Measurements from ENCODE around the gene OCEL1.
A peak's percentile ranks its signal among the peaks of the same experiment; 100 is the strongest.
"Not testable (repeated sequence)": the region's sequence is repeated elsewhere in the genome, so short reads cannot be mapped to it uniquely, and the experiment has no call there.

OCEL1 gene

DNA sequence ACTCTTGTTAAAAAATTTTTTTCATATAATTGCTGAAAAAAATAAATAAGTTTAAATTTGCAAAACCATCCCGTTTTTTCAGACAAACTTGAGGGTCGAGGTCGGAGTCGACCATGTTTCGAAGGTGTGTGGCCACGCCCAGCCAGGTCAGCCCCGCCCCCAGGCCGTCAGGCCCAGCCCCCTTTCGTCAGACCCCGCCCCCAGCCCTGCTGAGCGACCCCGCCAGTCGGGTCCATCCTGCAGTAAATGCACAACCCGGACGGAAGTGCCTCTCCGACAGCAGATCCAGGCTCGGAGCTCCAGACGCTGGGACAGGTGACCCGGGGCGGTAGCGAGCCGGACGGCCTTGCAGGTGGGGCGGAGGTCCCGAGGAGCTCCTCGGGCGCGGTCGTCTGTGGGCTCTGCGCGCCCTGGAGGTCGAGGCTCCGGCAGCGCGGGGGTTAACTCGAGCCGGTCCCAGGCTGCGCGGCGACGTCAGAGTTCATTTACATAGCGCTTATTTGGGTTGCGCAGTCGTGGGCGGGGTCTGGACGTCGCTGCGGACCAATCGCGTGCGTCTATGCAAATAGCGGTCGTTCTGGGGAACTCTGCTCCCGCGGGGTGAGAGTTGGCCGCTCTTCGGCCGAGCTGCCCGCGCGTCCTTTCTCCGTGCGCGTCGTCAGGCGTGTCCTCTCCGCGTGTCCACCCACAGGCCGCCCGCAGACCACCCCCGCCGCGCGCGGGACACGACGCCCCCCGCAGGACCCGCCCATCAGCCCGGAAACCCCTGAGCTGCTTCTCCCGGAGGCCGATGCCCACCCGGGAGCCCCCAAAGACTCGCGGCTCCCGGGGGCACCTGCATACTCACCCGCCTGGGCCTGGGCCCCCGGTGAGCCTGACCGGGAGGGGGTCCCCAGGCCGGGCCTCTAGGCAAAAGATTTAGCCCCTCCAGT, at the start of gene OCEL1:
OCEL1 (plus strand) TSS at position 225 of the 932 bp plus-strand sequence; CDS start at position 247, 22 bp downstream.
- ATAC-seq = peak; percentile 92 to 94

DNA sequence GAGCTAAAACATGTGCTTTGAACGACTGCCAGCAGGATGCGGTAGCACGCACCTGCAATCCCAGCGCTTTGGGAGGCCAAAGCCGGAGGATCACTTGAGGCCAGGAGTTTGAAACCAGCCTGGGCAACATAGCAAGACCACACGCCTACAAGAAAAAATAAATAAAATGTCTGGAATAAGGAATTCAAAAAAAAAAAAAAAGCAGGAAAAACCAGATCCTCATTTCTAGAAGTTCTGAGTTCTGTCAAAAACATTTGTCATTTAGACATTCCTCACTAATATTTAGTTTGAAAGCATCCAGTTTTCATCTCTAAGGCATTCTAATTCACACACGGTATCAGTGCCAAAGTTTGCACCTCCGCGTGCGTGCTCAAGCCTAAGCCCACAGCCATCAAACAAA, 47.7 kb upstream of the OCEL1 start:
- ATAC-seq = no peak

GRCh38 chr19:17180997-17181702, 44.9 kb upstream of the OCEL1 start:
- ATAC-seq = no peak

DNA sequence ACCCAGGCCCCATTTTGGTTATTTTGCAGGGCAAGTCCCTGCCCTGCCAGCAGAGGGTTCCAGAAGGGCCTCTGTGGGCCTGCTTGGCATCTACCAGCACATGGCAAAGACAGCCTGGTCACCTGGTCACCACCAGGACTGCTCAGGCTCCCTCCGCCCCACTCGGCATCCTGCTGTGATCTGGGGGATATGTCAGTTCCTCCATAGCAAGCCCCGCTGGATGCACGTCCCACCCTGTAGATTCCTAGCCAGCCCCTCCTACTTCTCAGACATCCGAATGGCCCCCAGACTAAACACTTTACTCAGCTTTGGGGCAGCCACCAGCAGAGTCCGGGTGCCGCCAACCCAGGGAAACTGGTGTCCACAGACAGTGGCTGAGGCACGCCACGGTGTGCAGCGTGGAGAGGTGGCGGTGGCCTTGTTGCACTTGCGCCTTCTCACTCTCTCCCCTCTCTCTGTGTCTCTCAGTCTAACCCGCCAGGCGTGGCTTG, 42.7 kb upstream of the OCEL1 start:
- peak; percentile 25 to 39 for ATAC-seq

DNA sequence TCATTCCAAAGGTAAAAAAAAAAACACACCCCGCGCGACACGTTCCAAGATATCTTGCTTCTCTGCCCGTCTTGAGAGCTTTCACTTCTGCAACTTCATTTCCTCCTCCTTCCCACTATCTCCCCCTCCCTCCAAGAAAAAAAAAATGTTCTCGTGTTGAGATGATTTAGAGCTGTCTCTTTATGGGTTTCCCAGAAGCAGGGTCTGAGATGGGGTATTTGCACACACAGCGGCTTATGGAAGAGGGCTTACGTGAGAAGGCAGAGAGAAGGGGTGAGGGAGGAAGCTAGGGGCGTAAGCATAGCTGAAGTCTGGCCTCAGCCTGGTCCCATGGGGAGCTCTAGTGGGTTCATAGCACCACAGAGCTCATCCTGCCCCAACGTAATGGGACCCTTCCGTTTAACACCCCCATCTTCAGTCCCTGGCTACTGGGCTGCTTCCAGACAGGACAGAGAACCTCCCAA, 42.1 kb upstream of the OCEL1 start:
- ATAC-seq = peak; percentile 49 to 66

GRCh38 chr19:17184371-17184841, 41.6 kb upstream of the OCEL1 start:
- peak; percentile 79 to 80 for ATAC-seq

DNA sequence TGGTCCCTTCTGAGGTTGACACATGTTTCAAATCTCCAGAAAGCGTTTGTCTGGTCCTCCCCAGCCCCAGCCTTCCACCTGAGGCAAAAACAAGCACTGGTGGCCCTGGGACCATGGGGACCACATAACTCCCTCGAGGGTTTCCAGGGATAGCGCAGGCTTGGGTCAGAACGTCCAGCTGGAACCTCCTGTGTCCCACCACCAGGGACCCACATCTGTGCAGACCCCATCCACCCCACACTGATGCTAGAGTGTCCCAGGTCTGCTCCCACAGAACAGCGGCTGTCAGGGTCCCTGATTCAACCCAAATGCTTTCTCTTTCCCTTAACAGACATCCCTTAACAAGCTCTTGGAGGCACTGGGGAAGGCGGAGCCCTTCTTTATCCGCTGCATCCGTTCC, 40.4 kb upstream of the OCEL1 start:
- no peak for ATAC-seq

DNA sequence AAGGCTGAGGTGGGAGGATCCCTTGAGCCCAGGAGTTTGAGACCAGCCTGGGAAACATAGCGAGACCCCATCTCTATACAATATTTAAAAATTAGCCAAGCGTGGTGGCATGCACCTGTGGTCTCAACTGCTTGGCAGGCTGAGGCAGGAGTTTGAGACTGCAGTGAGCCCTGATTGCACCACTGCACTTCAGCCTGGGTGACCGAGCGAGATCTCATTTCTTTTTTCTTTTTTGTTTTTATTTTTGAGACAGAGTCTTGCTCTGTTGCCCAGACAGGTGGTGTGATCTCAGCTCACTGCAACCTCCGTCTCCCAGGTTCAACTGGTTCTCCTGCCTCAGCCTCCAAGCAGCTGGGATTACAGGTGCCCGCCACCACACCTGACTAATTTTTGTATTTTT, 34.3 kb upstream of the OCEL1 start:
- ATAC-seq = not testable (repeated sequence)

DNA sequence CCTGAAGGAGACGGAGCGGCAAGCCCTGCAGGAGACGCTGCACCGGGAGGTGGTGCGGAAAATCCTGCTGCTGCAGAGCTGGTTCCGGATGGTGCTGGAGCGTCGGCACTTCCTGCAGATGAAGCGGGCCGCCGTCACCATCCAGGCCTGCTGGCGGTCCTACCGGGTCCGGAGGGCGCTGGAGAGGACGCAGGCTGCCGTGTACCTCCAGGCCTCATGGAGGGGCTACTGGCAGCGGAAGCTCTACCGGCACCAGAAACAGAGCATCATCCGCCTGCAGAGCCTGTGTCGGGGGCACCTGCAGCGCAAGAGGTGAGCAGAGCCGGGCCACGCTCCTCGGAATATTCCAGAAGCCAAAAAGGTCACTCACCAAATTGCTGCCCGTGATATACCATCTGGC, 33.3 kb upstream of the OCEL1 start:
- no peak for ATAC-seq

DNA sequence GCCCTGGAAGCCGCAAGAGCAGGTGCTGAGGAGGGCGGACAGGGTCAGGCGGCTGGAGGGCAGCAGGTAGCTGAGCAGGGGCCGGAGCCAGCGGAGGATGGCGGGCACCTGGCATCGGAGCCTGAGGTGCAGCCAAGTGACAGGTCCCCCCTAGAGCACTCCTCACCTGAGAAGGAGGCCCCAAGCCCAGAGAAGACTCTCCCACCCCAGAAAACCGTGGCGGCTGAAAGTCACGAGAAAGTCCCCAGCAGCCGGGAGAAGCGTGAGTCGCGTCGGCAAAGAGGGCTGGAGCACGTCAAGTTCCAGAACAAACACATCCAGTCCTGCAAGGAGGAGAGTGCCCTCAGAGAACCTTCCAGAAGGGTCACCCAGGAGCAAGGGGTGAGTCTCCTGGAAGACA, 31.4 kb upstream of the OCEL1 start:
- no peak for ATAC-seq

GRCh38 chr19:17195106-17195505, 30.9 kb upstream of the OCEL1 start:
- ATAC-seq = no peak

GRCh38 chr19:17196610-17197009, 29.4 kb upstream of the OCEL1 start:
- no peak for ATAC-seq

GRCh38 chr19:17197666-17198065, 28.4 kb upstream of the OCEL1 start:
- ATAC-seq = no peak

GRCh38 chr19:17200408-17201079, 25.5 kb upstream of the OCEL1 start:
- ATAC-seq = no peak

DNA sequence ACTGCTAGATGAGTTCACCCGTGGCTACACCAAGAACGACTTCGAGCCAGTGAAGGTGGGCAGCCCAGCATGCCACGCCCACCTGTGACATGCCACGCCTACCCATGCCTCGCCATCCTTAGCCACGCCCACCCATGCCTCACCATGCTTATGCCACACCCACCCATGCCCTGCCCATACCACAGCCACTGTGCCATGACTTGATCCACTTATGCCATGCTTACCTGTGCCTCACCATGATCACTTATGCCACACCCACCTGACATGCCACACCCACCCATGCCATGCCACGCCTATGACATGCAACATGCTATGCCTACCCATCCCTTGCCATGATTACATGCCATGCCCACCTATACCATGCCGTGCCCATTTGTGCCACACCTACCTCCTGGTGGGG, 23.8 kb upstream of the OCEL1 start:
- ATAC-seq = peak in 1 of 2 donors; percentile 47

DNA sequence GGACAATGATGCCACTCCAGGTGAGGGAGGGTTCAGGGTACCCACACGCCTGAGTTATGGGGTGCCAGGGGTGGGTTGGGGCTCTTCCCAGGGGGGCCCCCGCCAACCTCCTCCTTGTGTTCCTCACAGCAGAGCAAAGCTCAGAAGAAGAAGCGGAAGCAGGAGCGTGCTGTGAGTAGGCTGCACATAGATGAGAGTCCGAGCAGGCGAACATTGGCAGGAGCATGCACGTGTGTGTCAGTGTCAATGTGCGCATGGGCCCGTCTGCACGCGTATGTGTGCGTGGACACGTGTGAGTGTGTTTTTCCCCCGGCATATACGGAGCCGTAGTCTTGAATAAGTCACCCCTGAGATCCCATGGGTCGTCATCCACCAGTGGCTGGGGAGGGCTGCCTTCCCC, 23.3 kb upstream of the OCEL1 start:
- ATAC-seq = no peak

DNA sequence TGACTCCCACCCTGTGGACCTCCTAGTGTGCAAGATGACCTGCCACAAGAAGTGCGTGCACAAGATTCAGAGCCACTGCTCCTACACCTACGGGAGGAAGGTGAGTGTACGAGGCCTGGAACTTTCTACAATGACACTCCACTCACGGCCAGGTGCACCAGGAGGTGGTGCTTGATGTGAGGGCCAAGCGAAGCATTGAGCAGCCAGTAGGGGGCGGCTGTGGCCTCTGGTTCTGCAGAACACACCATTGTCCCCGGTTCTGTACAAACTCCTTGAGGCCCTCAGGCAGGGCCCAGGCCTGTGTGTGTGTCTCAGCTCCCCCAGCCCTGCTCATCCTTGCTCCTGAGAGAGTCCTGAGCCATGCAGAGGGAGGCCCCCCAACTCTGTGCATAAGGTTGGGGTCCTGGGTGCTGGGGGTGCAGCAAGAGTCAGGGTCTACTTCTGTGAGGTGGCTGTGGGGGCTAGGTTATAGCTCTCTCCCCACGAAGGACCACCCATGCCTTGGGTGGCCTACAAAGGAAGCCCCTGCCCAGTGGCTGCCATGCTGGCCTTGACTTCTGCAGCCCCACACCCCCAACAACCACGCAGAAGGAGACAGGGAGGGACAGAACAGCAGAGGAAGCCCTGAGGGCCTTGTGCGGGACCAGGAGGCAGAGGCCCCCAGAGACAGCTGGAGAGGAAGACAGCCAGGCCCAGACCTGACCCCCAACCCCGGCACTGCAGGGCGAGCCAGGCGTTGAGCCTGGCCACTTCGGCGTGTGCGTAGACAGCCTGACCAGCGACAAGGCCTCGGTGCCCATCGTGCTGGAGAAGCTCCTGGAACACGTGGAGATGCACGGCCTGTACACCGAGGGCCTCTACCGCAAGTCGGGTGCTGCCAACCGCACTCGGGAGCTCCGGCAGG, 20.5 kb upstream of the OCEL1 start:
- peak; percentile 59 to 71 for ATAC-seq

GRCh38 chr19:17206736-17207581, 19.1 kb upstream of the OCEL1 start:
- ATAC-seq = no peak

- ATAC-seq = peak in 1 of 2 donors; percentile 7
Measured at GRCh38 chr19:17209126-17210036, 16.6 kb upstream of the OCEL1 start.

DNA sequence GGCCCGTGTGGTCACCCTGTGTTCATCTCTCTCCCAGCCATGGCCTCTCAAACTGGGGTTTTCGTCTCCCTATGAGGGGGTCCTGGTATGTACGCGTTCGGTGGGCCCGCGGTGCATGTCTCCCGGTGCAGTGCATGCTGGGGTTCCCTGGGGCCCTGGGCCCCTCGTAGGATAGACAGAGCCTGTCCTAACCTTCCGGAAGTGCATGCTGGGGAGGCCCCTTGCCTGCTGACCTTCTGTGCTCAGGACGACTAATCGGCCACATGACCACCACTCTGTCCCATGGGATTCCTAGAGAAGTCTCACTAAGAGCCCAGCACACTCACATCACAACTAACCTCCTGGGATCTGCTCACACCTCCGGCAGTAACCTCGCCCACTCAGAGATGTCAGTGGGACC, 15.7 kb upstream of the OCEL1 start:
- no peak for ATAC-seq
